HG03442 (cell line): ENCODE measurements around the gene MAMLD1.
A peak's percentile ranks its signal among the peaks of the same experiment; 100 is the strongest.

Experiments
- ATAC-seq: cut with Tn5 transposase; IDR thresholded peaks from one replicate; pipeline ENCODE4 v1.9.1; 2021; ENCODE audit warnings: mild to moderate bottlenecking, moderate library complexity; ENCODE audit not compliant: unreplicated experiment

MAMLD1 gene

DNA sequence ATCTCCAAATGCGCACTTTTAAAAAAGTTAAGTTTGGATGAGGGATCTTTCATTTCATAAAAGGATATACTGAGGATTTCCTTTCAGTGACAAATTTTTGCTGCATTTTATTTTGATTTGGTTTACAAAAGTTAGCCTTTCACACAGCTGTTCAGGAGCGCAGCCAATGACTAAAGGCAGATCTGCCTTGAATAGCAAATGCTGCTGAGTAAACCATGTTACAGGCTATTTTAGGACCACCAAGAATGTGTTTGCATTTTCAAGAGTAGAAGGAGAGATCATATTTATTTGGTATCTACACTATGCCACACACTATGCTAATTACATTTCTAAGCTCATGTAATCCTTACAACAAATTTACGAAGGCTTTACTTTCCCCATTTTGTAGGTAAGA is 92.1 kb downstream of the MAMLD1 start:
- ATAC-seq = no peak

DNA sequence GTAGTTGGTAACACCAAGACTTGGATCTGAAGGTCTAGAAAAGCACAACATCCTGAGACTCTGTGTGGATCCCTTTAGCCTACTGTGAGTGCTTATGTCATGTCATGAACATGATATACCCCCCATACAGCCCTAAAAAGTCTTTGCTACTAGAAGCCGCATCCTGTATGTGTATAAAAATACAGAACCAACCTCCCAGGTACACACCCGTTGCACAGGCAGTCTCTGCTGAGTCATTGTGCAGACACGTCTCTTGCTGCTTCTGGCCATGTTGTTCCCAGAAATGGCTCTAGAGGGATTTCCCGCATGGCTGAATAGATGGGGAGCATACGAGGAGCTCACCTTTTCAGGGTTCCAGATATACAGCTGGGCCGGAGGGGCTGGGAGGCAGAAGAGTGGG is 93.3 kb downstream of the MAMLD1 start:
- ATAC-seq = no peak

DNA sequence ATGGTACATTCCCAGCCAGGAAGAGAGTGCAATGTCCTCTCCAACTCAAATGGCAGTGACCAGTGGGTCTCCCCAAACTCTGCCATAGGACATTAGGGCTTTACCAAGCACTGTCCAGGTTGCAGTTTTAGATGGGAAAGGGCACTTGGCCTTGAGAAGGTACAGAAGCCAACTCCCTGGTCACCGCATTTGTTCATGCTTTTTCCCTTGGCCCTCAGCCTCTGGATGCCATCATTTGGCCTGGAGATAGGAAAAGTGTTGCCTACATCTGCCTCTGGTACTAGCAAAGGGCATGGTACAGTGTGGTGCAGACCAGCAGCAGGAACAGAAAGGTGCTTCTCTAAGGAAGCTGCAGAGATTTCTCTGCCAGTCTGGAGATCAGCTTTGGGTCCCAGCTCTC is 93.8 kb downstream of the MAMLD1 start:
- no peak for ATAC-seq

DNA sequence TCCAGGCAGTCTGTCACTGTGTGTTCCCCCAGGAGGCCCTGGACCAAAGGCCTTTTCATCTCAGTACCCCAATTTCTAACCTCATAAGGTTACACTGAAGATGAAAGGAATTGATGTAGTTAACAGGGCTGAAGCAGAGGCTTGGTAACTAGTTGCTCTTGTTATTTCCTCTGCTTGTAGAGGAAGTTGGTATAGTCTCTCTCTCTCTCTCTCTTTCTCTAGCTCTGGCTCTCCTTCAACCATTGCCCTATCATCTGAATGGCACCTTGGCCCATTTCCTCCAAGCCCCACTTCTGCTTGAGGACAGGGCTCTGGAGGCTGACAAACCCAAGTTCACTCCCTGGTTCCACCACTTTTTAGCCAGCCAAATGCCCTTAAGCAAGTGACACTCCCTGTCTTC is 96.1 kb downstream of the MAMLD1 start:
- ATAC-seq = no peak

DNA sequence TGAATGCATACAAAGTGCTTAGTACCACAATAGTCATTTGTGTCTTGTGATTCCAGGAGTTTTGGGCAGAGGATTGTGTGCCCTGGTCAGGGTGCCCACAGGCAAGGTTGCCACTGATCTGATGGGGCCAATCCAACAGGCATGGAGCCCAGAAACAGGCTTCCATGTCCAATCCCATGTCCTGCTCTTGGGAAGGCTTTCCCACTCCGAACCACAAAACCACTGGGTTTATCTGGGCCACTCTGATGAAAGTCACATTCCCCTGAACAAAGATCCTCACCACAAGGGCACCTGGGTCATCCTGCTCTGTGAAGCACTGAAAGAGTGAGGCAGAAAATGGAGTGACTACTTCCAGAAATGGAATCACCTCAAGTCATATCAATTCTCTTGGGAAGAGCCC is 96.9 kb downstream of the MAMLD1 start:
- ATAC-seq = no peak

DNA sequence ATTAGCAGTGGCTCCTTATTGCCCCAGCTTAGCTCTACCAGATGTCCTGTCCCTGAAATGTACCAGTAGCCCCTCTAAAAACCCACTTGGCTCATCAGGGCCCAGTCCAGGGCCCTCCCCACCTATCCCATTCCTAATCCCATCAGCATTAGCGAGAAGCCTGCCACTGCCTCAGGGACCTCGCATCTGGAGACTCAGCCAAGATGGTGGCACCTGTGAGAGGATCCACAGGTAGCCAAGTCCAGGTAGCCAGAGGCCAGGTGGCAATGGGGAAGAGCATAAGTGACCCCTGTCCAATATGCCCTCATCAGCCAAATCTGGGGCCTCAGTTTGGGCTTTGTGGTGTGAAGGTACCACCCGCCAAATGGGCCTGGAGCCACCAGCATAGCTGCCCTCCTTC is 97.7 kb downstream of the MAMLD1 start:
- ATAC-seq = no peak

DNA sequence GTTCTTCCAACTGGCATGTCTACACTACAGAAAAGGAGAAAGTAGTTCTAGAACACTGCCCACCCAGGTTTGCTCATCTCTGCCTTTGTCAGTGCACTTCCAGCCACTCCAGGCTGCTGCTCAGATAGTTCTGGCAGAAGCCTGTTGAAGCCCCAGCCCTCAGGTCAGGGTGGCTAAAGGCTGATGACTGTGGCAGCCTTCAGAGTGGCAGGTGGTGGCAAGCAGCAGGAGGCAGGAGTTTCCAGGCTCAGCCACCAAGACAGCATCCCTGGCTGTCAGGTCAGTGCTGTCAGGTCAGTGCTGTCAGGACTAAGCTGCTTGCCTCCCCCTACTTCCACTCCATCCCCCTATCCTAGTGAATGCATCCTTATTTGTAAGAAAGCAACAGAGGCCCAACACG is 100.4 kb downstream of the MAMLD1 start:
- no peak for ATAC-seq

DNA sequence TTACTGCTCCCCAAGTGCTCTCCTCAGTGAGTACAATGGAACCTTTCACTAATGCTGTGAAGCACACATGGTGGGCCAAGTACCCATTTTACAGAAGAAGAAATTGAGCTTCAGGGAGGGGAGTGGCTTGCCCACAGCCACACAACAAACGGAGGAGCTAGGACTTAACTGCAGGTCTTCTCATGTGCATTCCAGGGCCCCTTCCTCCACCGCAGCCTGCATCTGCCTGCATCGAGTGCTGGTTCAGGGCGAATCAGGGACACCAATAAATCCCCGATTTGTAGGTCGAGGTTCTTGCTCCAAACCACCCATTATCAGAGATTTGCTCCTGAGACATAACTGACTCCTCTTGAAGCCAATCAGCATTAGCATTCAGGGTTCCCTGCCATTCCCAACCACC is 100.9 kb downstream of the MAMLD1 start:
- no peak for ATAC-seq

DNA sequence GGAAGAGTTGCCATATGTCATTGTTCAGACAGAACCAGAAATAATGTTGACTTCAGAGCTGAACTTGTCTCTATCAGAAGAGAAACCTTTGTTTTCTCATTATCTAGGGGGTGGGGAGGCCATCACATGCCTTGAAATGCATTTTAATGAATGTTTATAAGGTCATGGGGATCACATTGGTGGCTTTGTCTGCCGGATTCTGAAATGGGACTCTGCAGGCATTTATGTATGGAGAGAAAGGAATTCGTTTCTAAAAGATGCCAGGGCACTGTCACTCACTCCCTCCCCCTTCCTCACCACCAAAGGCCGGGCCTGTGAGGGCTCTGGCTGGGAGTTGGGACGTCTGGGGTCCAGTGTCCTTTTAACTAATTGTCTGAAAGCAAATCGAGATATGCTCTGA is 102.2 kb downstream of the MAMLD1 start:
- ATAC-seq = no peak

DNA sequence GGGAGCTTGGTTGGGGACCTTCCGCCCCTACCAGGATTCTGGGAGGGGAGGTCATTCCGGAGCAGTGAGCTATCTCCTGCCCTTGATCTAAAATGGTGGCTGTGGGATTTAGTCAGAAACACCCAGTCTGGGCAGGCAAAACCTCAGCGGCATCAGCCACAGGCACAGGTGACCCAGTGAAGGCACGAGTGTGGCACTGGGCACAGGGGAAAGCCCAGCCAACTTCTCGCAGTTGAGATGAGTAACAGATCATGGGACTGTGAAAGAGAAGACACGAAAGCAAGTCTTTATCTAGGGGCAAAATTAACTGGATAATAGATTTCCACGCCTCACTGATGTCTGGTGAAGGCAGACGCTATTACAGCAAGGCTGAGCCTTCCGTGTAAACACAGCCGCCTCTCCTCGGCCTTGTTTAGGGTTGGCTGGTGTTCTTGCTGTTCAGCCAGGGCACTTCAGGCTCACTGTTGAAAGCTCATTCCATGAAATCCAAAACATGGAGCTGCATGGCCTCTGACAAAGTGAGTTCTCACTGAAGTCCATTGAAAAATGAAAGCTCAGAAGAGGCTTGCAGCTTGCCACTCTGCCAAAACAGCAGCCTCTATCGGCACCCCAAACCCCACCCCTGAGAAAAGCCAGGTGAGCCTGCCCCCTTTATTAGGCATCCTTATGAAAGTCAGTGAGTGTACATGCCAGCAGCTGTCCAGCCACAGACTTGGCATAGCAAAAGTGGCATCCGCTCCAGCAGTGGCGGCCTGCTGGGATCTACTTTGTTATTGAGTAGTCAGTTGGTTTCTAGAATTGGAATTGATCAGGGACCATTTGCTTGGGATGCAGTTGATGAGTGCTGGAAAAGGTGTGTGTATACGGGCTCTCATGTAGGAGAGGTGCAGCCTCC is 103.0 kb downstream of the MAMLD1 start:
- no peak for ATAC-seq

DNA sequence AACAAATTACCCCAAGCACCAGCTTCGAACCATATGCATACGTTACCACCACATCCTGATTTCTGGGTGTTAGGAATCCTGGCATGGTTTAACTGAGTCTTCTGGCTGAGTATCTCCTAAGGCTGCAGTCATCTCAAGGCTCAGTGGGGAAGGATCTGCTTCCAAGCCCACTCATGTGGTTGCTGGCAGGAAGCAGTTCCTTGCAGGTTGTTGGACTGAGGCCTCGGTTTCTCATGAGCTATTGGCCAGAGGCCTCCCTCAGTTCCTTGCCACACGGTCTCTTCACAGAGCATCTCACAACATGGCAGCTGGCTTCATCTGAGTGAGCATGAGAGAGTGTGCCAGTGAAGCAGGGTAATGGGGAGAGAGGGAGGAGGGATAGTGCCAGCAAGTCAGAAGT is 109.2 kb downstream of the MAMLD1 start:
- no peak for ATAC-seq

DNA sequence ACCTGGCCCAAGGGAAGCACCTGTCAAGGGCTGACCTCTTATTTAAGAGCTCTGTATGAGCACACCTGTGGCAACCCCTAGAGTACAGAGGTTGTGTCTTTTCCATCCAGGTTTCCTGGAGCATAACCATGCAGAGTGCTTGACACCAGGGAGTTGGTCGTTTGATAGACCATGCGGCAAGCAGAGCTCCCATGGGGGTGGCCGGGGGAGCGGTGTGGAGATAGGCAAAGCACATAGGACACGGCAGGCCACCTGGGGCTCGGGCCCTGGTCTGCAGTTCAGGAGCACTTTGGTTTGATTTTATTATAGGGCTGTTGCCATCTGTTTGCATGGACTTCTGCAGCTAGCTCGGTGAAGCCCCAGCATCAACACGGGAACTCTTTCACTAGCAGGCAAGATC is 110.3 kb downstream of the MAMLD1 start:
- no peak for ATAC-seq

DNA sequence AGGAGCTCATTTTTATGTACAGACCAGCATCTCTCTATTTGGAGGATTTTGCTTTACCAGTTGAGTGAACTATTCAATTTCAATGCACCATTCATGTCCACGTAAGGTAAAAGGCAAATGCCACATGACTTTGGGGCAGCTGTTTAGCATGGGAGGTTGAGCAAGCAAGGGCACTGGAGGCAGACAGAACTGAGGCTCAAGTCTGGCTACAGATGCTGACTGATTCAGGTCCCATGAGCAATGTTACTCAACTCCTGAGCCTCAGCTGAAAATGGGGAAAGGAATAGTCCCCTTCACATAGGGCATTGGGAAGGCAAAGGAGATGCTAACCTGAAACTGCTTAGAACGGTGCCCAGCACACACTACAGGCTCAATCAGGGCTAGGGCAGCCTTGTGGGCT is 112.3 kb downstream of the MAMLD1 start:
- ATAC-seq = no peak

DNA sequence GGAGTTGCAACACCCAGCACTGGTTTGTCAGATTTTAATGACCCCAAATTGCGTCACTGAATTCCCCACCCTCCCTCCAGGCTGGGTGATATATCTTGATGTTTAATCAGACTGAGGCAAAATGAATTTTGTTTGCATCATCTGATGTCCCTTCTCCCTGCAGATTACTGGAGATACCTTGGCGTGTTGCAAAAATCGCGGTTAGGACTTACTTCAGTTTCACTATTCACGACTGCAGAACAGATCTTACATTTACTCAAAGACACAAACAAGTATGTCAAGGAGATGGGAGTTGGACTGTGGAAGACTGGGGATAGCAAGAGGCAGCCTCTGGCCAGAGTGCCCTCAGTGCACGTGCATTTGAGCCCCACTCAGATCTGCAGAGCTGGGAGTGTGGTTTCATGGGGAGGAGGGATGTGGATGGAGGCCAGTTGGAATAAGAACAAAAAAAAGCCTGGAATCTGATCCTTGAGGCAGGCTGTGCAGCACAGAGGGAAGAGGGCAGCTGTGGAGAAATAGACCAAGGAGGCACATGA is 113.1 kb downstream of the MAMLD1 start:
- ATAC-seq = no peak

DNA sequence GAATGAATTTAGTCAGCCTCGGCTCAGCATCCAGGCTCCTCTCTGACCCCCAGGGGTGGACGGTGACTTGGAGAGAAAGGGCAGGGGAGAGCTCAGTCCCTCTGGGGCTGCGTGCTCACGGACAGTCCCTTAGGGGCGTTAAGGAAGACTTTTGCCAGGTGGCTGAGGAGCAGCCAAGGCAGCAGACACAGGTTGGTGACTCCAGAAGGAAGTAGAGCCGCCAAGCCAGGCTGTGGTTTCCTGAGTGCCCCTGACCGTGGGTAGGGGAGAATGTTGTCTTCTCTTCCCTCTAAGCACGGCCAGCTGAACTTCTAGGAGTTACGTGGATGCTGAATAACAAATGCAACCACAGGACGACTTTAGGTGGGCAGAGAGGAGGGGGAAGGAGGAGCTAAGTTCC is 114.3 kb downstream of the MAMLD1 start:
- no peak for ATAC-seq

DNA sequence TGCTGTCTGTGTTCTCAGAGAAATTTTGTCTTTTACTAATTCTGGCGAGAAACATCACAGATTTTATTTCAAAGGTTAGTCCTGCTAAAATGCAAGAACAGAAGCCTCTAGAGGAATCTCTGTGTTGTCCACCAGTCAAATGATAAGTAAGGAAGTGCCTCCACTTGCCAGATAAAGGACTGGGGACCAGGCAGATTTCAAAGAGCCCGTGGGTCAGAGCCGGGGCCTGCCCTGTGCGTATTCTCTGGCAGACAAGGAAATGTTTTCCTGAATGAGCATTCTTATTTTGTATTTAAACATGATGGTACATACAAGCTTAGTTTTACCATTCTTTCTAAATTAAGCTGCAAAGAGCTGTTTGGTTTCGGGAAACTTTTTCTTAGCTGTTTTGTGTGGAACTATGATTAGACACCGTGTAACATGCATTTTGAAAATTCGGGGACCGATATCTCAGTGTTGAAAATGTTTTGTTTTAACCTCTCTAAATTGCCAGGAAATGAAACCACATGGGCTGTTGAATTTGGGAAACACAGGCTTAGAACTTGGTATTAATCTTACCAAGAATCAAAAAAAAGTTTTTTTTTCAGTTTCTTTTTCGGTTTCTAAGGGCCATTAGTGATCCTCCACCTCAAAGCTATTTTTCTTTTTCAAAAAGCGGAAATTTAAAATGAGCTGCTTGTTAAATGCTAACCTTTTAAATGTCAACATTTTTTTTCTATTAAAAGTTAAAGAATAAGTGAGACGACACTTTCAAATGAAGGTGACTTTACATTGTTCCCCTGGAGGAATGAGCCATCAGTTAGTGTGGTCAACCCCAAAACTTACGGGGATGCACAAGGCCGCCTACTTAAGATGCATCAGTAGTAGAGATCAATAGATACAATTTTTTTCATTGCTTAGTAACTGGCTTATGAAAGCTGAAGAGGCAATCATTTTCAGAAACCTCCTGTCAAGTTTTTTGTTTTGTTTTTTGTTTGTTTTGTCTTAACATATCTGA is 115.7 kb downstream of the MAMLD1 start:
- ATAC-seq = no peak

DNA sequence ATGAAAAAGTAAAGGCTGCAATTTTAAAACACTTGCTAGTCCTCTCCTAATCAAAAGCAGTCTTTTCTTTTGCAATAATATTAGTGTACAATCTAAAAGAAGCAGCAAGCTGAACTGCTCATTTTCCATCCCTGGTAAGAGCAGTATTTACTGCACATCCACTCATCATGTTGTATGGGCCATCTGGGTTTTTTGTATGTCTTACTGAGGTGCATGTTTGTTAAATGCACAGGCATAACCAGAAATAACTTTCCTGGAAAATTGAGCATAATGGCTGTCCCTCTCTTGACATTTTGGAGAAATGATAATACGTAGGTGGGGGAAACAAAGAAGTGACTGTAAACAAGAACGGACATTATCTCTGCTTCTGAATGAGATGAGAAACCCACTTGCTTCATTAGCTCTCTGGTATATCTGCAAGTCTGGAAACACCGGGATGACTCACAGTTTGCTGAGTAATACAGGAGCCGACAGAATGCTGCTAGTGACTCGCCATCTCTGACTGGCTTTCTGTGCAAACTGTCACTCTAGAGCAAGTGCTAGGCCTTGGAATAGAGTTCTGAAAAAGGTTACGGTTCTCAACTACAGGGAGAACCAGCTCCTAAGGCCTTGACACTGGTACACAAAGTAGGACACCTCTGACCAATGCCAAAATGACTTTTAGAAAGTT is 119.6 kb downstream of the MAMLD1 start:
- ATAC-seq = peak; percentile 92

DNA sequence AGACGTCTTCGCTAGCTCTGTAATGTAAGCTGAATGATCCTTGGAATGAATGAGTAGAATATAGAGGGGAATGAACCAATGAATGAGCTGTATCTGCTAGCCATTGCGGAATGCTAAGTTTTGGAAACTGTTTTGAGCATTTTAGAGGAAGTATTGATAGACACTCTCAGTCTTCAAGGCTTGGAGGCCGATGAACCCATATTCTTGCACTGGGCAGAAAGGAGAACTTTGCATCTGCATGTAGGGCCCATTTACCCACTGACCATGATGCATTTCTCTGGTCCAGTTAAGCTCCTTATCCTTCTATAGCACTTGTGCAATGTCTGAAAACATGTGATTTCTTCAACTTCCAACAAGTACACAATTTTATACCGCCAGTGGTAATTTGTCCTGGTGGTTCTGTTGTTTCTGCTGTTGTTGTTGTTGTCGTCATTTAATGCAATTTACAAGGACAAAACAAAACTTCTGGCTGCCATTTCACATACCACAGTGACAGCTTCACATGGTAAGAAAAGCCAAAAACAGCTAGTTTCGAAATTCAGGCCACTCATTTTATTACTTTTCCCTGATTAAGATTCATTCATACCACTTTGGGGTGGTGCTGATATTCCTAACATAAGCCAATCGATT is 120.4 kb downstream of the MAMLD1 start:
- no peak for ATAC-seq

DNA sequence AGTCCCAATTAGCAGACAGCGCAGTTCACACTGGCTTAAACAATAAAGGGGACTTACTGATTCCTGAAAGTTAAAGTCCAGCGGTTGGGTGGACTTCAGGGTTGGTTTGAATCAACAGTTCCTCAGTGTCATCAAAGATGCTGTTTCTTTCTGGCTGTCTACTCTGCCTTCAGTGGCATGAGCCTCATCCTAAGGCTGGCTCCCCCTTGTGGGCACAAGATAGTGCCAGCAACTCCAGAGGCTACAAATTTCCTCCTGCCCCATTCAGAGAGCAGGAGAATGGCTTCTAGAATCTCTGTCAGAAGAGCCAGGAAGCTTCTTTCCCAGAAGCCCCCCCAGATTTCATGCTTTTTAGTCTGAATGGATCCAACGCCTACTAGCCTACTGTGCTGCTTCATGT is 122.9 kb downstream of the MAMLD1 start:
- no peak for ATAC-seq

DNA sequence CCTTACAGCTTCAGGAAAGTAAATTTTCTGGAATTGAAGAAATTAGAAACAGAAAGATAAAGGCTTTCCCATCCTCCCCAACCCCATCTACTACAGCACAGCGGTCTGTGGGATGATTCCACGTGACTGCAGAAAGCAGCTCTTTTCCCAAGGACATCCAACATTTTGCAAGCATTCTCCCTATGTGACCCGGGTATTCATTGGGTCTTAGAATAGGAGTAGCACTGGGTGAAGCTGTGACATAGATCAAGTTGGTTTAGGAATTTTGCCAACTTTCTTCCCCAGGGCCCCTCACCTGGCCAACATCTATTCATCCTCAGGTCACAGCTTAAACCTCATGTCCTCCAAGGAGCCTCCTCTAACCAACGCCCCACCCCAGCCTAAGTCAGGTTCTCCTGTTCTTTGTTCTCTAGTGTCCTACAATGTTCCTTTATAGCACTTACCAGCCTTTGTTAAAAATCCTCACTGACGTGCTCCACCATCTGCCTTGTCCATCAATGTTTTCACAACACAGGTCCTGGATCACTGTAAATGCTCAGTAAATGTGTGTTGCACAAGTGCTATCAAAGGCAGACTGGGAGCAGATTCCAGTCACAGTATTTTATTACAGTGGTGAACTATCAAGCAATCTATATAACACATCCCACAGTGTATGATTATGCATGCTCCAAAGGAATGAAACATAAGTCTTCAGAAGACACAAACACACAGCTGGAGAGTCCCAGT is 124.4 kb downstream of the MAMLD1 start:
- ATAC-seq = no peak
